ENCODE measurements around the gene MEF2A.
A peak's percentile ranks its signal among the peaks of the same experiment; 100 is the strongest.
"Not testable (repeated sequence)": the region's sequence is repeated elsewhere in the genome, so short reads cannot be mapped to it uniquely, and the experiment has no call there.

Gene MEF2A

GRCh38 chr15:99565299-99566156 is at the start of gene MEF2A:
TSS of gene MEF2A (plus strand) at chr15:99565984. CDS start at chr15:99633120, 67,136 bp downstream.
- DNase-seq, result peak; percentile 64

- DNase-seq, result no peak
These were observed 47.6 kb upstream of the MEF2A start for GRCh38 chr15:99518191-99518590.

GRCh38 chr15:99519366-99519765 is 46.4 kb upstream of the MEF2A start:
- DNase-seq, result not testable (repeated sequence)

- no peak for DNase-seq
These were observed 43.5 kb upstream of the MEF2A start for GRCh38 chr15:99522288-99522687.

GRCh38 chr15:99526176-99526575 is 39.6 kb upstream of the MEF2A start:
- DNase-seq, result no peak

GRCh38 chr15:99526671-99527070 is 39.1 kb upstream of the MEF2A start:
- no peak for DNase-seq

GRCh38 chr15:99536422-99537040 is 29.3 kb upstream of the MEF2A start:
- no peak for DNase-seq

- no peak for DNase-seq
These were observed 28.4 kb upstream of the MEF2A start for GRCh38 chr15:99537344-99537743.

GRCh38 chr15:99538261-99538660 is 27.5 kb upstream of the MEF2A start:
- no peak for DNase-seq

GRCh38 chr15:99542828-99543227 is 23.0 kb upstream of the MEF2A start:
- DNase-seq, result no peak

- no peak for DNase-seq
These were observed 20.2 kb upstream of the MEF2A start for GRCh38 chr15:99545605-99546004.

- DNase-seq, result no peak
These were observed 19.2 kb upstream of the MEF2A start for GRCh38 chr15:99546441-99547100.

- no peak for DNase-seq
These were observed 18.3 kb upstream of the MEF2A start for GRCh38 chr15:99547517-99547916.

GRCh38 chr15:99550077-99550476 is 15.7 kb upstream of the MEF2A start:
- no peak for DNase-seq

- DNase-seq, result no peak
These were observed 13.7 kb upstream of the MEF2A start for GRCh38 chr15:99552111-99552510.

- DNase-seq, result no peak
These were observed 10.8 kb upstream of the MEF2A start for GRCh38 chr15:99554880-99555488.

GRCh38 chr15:99556011-99556410 is 9.8 kb upstream of the MEF2A start:
- no peak for DNase-seq

- DNase-seq, result no peak
These were observed 9.2 kb upstream of the MEF2A start for GRCh38 chr15:99556578-99556977.

- DNase-seq, result no peak
These were observed 7.7 kb upstream of the MEF2A start for GRCh38 chr15:99558084-99558483.

GRCh38 chr15:99558571-99558970 is 7.2 kb upstream of the MEF2A start:
- DNase-seq, result no peak

GRCh38 chr15:99561476-99562230 is 4.1 kb upstream of the MEF2A start:
- DNase-seq, result no peak

GRCh38 chr15:99562238-99562637 is 3.5 kb upstream of the MEF2A start:
- no peak for DNase-seq
